GM21360 (cell line): ENCODE results near the gene MBD3L2B.

Experiments used
- ATAC-seq: cut with Tn5 transposase; IDR thresholded peaks from one replicate; pipeline ENCODE4 v1.9.1; 2021; ENCODE audit warnings: mild to moderate bottlenecking, moderate library complexity; ENCODE audit not compliant: unreplicated experiment

The MBD3L2B gene

GRCh38 chr19:7013678-7014077, 7.6 kb downstream of the MBD3L2B start:
- ATAC-seq: no peak

- no peak for ATAC-seq
Observed at GRCh38 chr19:7010722-7011593, 10.3 kb downstream of the MBD3L2B start.

- no peak for ATAC-seq
Observed at GRCh38 chr19:7007859-7008258, 13.4 kb downstream of the MBD3L2B start.

GRCh38 chr19:7006135-7006704, 15.0 kb downstream of the MBD3L2B start:
- ATAC-seq: no peak

GRCh38 chr19:7004313-7004931, 16.8 kb downstream of the MBD3L2B start:
- no peak for ATAC-seq

GRCh38 chr19:7000816-7001215, 20.4 kb downstream of the MBD3L2B start:
- ATAC-seq: no peak

GRCh38 chr19:7000333-7000732, 20.9 kb downstream of the MBD3L2B start:
- no peak for ATAC-seq

- no peak for ATAC-seq
Observed at GRCh38 chr19:6999933-7000332, 21.3 kb downstream of the MBD3L2B start.

- no peak for ATAC-seq
Observed at GRCh38 chr19:6997679-6998445, 23.4 kb downstream of the MBD3L2B start.

GRCh38 chr19:6996810-6997209, 24.4 kb downstream of the MBD3L2B start:
- no peak for ATAC-seq

- no peak for ATAC-seq
Observed at GRCh38 chr19:6995054-6995453, 26.2 kb downstream of the MBD3L2B start.

- ATAC-seq: no peak
Observed at GRCh38 chr19:6988257-6988656, 33.0 kb downstream of the MBD3L2B start.

- ATAC-seq: no peak
Observed at GRCh38 chr19:6987850-6988249, 33.4 kb downstream of the MBD3L2B start.

GRCh38 chr19:6983448-6983847, 37.8 kb downstream of the MBD3L2B start:
- no peak for ATAC-seq

GRCh38 chr19:6979399-6979798, 41.8 kb downstream of the MBD3L2B start:
- no peak for ATAC-seq

GRCh38 chr19:6976197-6976596, 45.0 kb downstream of the MBD3L2B start:
- ATAC-seq: no peak

GRCh38 chr19:6971366-6971765, 49.9 kb downstream of the MBD3L2B start:
- ATAC-seq: no peak

GRCh38 chr19:6970443-6970842, 50.8 kb downstream of the MBD3L2B start:
- ATAC-seq: no peak

GRCh38 chr19:6970021-6970420, 51.2 kb downstream of the MBD3L2B start:
- ATAC-seq: no peak

GRCh38 chr19:6969490-6969889, 51.7 kb downstream of the MBD3L2B start:
- no peak for ATAC-seq
